Transverse colon (tissue), 4 donors: ENCODE results near the gene RBM20. TPM values are rescaled to one million over a fixed set of nuclear protein-coding genes. Genes with fewer than 3 reads are reported as not detected.

Experiments
- DNase-seq: peaks from one replicate; pipeline ENCODE4 v3.0.0-alpha.2; 2019
- H3K27ac ChIP-seq, 4 donors: fragments of 200-600 bp; sonication (generic); 2 replicates each; pipeline ENCODE4 v1.5.1; 2016 to 2018; ENCODE audit warnings: inconsistent platforms in 4 of 4
- H3K27me3 ChIP-seq: fragments of 200-600 bp; sonication (generic); 2 replicates; pipeline ENCODE4 v1.5.1; 2017; ENCODE audit warnings: inconsistent platforms
- H3K36me3 ChIP-seq, 4 donors: fragments of 200-600 bp; sonication (generic); 2 replicates each; pipeline ENCODE4 v1.5.1; 2017 to 2019; ENCODE audit warnings: inconsistent platforms in 4 of 4
- H3K4me1 ChIP-seq, 4 donors: fragments of 200-600 bp; sonication (generic); 2 replicates each; pipeline ENCODE4 v1.5.1; 2017 to 2020; ENCODE audit warnings: inconsistent platforms in 4 of 4
- H3K4me3 ChIP-seq, 4 donors: fragments of 200-600 bp; sonication (generic); 1 replicate in 1 of 4; 2 replicates in 3 of 4; pipeline versions ENCODE4 v1.5.1 to v1.6.1; 2017 to 2019; ENCODE audit warnings: inconsistent platforms in 4 of 4
- H3K9me3 ChIP-seq, 2 donors: fragments of 200-600 bp; sonication (generic); 2 replicates each; pipeline ENCODE4 v1.5.1; 2017 to 2019; ENCODE audit warnings: inconsistent platforms in 2 of 2
- CTCF ChIP-seq, 5 experiments: fragments of 200-600 bp in 3 of 5; fragments of 450-650 bp in 2 of 5; sonication (generic) in 3 of 5; IDR thresholded peaks; 1 replicate in 2 of 5; 2 replicates in 3 of 5; pipeline ENCODE4 v1.5.1; 2016 to 2017; ENCODE audit warnings: antibody characterized with exemption in 5 of 5, inconsistent platforms in 3 of 5, mild to moderate bottlenecking in 2 of 5, moderate library complexity in 1 of 5
- EP300 ChIP-seq: sonication (generic); formaldehyde crosslinking; IDR thresholded peaks from one replicate; pipeline ENCODE4 v1.6.1; 2017; ENCODE audit warnings: antibody characterized with exemption, low read depth
- POLR2A ChIP-seq: fragments of 450-650 bp; IDR thresholded peaks from one replicate; pipeline ENCODE4 v1.6.1; 2016; ENCODE audit warnings: antibody characterized with exemption, mild to moderate bottlenecking, moderate library complexity
- POLR2AphosphoS5 ChIP-seq, 3 donors: sonication (generic); formaldehyde crosslinking; IDR thresholded peaks; one replicate each; pipeline ENCODE4 v1.6.1; 2016; ENCODE audit warnings: antibody characterized with exemption in 3 of 3
- WGBS, 2 donors: methylation state at CpG; one replicate each; pipeline ENCODE4 v1.1.5; 2018; ENCODE audit warnings: low coverage in 1 of 2; 5-methylcytosine and 5-hydroxymethylcytosine counted together
- in situ Hi-C, 4 donors: fragments of 200-750 bp; cut with MboI; loops; one replicate each; pipeline versions ENCODE4 v1.15.0 to v1.15.1; 2017; ENCODE audit warnings: low sequenced_read_pairs in 3 of 4, low pct_ligation_motif_present in 1 of 4, low pct_unique_long_range_greater_than_20kb in 1 of 4
- intact Hi-C: fragments of 100-400 bp; cut with DNase I; formaldehyde crosslinking; loops from one replicate; pipeline ENCODE4 v1.15.1; 2023; ENCODE audit warnings: low total_unique reads
- total RNA-seq, 4 donors: library from RNA; depleted of rRNA; stranded (reverse); fragments of >200 nt; gene quantifications; one replicate each; pipeline ENCODE4 v1.1.0, GENCODE V29; 2016

RBM20 gene
- total RNA-seq, 4 donors from 2014 or later: 1.2 to 10.5 (median 2.9) TPM

- no peak for TF ChIP-seq EP300
- TF ChIP-seq POLR2AphosphoS5 (IDR thresholded peaks at IDR 0.05): no peak
- no peak for TF ChIP-seq POLR2A
- TF ChIP-seq CTCF (IDR thresholded peaks at IDR 0.05): no peak
- in situ Hi-C loops (no loop called here), intact Hi-C loops (no loop called here)
- no peak for DNase-seq
- no peaks in the 10 kb centered on the region for H3K27me3 ChIP-seq
- no peak overlapping the region for H3K27ac ChIP-seq
- H3K4me1 ChIP-seq: peaks cover 0 to 9% (median 7%) of the 10 kb centered on the region in 4 donors
- H3K9me3 ChIP-seq: no peaks in the 10 kb centered on the region
- H3K4me3 ChIP-seq: no peak overlapping the region
- WGBS, 2 donors: 88 to 93% methylated on average over 3 to 5 of the region's 5 CpGs
- H3K36me3 ChIP-seq: no peaks in the 10 kb centered on the region
Observed at GRCh38 chr10:110625951-110626855, 17.9 kb upstream of the RBM20 start.

GRCh38 chr10:110628161-110628560 is 16.0 kb upstream of the RBM20 start:
- TF ChIP-seq EP300 (no peak), CTCF (IDR thresholded peaks at IDR 0.05) (no peak), POLR2AphosphoS5 (IDR thresholded peaks at IDR 0.05) (no peak), POLR2A (no peak)
- peaks cover 0 to 9% (median 7%) of the 10 kb centered on the region in 4 donors for H3K4me1 ChIP-seq
- DNase-seq: no peak
- no peaks in the 10 kb centered on the region for H3K9me3 ChIP-seq
- intact Hi-C loops: no loop called here
- no peak overlapping the region for H3K27ac ChIP-seq
- H3K27me3 ChIP-seq: no peaks in the 10 kb centered on the region
- H3K4me3 ChIP-seq: no peak overlapping the region
- H3K36me3 ChIP-seq: no peaks in the 10 kb centered on the region
- in situ Hi-C loops: no loop called here

DNA sequence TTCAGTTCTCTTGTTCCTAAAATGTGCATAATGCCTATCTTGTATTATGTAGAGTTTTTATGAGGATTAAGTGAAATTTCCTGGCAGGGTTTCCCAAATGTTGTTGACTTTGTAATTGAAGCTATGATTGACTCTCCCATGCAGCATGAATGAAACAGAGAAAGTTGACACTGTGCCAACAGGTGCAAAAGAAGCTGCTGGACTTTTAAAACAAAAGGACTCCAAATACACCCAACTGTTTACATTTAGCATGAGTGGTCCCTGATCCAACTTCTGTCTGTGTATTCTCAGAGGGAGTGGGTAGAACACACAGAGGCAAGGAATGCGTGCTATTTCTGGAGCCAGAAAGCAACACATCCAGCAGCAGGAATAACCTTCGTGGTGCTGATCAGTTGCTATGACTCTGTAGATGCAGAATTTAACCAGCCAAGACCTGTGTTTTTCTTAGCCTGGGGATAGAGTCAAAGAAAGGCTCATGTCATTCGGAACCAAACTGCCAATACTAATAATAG is 14.4 kb upstream of the RBM20 start:
- Histone ChIP-seq H3K4me1 (peaks cover 0 to 9% (median 7%) of the 10 kb centered on the region in 4 donors), H3K27me3 (no peaks in the 10 kb centered on the region), H3K4me3 (no peak overlapping the region), H3K9me3 (no peaks in the 10 kb centered on the region), H3K36me3 (no peaks in the 10 kb centered on the region), H3K27ac (peak overlapping the region in 3 of 4 donors; percentile 38 to 60 (median 48))
- in situ Hi-C loops (no loop called here), intact Hi-C loops (no loop called here)
- WGBS, 2 donors: 27% methylated on average over 3 of the region's 3 CpGs; no CpG with 5 or more reads in 1 of the 2 donors
- no peak for DNase-seq
- peak in 1 of 3 donors; percentile 37 for TF ChIP-seq POLR2AphosphoS5 (IDR thresholded peaks at IDR 0.05)
- no peak for TF ChIP-seq EP300

DNA sequence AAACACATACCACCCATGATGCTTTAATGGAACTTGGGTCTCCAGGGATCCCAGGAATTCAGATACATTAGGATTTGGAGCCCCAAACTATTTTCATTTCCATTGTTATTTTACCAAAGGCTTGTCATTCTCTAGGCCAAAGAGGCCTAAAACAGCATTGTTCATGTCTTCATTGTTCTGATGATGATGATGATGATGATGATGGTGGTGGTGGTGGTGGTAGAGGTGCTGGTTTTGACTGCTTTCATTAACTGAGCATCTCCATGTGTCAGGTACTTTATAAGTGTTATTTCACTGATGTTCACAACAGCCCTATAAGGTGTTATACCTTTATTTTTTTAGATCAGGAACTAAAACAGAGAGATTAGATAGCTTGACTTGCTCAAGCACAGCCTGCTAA is 12.2 kb upstream of the RBM20 start:
- no peak for DNase-seq
- H3K36me3 ChIP-seq: no peaks in the 10 kb centered on the region
- peaks cover 3% of the 10 kb centered on the region for H3K27me3 ChIP-seq
- H3K4me3 ChIP-seq: no peak overlapping the region
- H3K9me3 ChIP-seq: no peaks in the 10 kb centered on the region
- TF ChIP-seq POLR2AphosphoS5 (IDR thresholded peaks at IDR 0.05): no peak
- TF ChIP-seq POLR2A: no peak
- intact Hi-C loops: no loop called here
- H3K4me1 ChIP-seq: peaks cover 0 to 9% (median 7%) of the 10 kb centered on the region in 4 donors
- H3K27ac ChIP-seq: no peak overlapping the region
- in situ Hi-C loops: no loop called here

DNA sequence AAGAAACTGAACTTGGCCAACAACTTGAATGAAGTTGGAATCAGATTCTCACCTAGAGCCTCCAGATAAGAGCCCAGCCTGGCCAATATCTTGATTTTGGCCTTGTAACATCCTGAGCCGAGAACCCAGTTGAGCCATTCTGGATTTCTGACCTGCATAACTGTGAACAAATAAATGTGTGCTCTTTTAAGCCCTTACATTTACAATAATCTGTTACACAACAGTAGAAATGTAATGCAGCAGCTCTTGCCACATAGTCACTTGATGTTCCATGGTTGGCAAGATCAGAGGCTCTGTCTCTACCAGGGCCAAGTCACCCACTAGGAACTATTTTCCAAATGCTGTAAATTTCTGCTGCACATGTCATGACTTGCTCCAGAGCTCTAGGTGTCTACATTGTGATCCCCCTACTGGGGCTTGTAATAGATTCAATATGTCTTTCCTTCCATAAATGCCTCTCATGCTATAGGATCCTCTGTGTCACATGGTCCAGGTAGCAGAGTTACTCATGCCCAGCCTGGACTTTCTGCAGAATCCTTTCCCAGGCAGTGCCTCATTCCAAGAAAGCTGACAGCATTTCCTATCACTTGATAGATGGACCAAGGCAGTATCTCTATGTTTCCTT is 11.4 kb upstream of the RBM20 start:
- Histone ChIP-seq H3K4me3 (no peak overlapping the region), H3K27me3 (peaks cover 3% of the 10 kb centered on the region), H3K27ac (no peak overlapping the region), H3K36me3 (no peaks in the 10 kb centered on the region), H3K9me3 (no peaks in the 10 kb centered on the region), H3K4me1 (peaks cover 0 to 9% (median 7%) of the 10 kb centered on the region in 4 donors)
- 80 to 92% methylated on average over 1 of the region's 1 CpG for WGBS, 2 donors
- no peak for TF ChIP-seq CTCF (IDR thresholded peaks at IDR 0.05)
- no peak for TF ChIP-seq POLR2AphosphoS5 (IDR thresholded peaks at IDR 0.05)
- no peak for TF ChIP-seq EP300
- TF ChIP-seq POLR2A: no peak
- in situ Hi-C loops (no loop called here), intact Hi-C loops (no loop called here)
- DNase-seq: no peak
